Anterior cingulate cortex (tissue), 58 donors: Measurements from ENCODE around the gene CELF2.
"Not testable (repeated sequence)": the region's sequence is repeated elsewhere in the genome, so short reads cannot be mapped to it uniquely, and the experiment has no call there.

Experiments used
- DNase-seq, 58 donors: peaks; one replicate each; lab custom pipeline; 2025; lab: John Stamatoyannopoulos, UW

Gene CELF2

GRCh38 chr10:11017570-11018431, at the start of gene CELF2:
TSS of gene CELF2 (plus strand) at chr10:11017872. CDS start at chr10:11018090, 218 bp downstream.
- peak in 39 of 58 donors; percentile 23 to 83 (median 51) for DNase-seq

GRCh38 chr10:10968257-10968588, 49.4 kb upstream of the CELF2 start:
- no peak for DNase-seq

GRCh38 chr10:10973310-10973709, 44.4 kb upstream of the CELF2 start:
- peak in 8 of 58 donors; percentile 3 to 24 (median 14) for DNase-seq

GRCh38 chr10:10975647-10976046, 42.0 kb upstream of the CELF2 start:
- DNase-seq: no peak

GRCh38 chr10:10976652-10977051, 41.0 kb upstream of the CELF2 start:
- no peak for DNase-seq

GRCh38 chr10:10977226-10977956, 40.3 kb upstream of the CELF2 start:
- DNase-seq: peak in 2 of 58 donors; percentile 13 to 17

- DNase-seq: no peak
Observed at GRCh38 chr10:10977978-10978377, 39.7 kb upstream of the CELF2 start.

GRCh38 chr10:10985361-10985760, 32.3 kb upstream of the CELF2 start:
- no peak for DNase-seq

- DNase-seq: no peak
Observed at GRCh38 chr10:10986606-10987005, 31.1 kb upstream of the CELF2 start.

- no peak for DNase-seq
Observed at GRCh38 chr10:10987111-10987510, 30.6 kb upstream of the CELF2 start.

- DNase-seq: no peak
Observed at GRCh38 chr10:10989669-10990068, 28.0 kb upstream of the CELF2 start.

- no peak for DNase-seq
Observed at GRCh38 chr10:10991144-10991543, 26.5 kb upstream of the CELF2 start.

- DNase-seq: no peak
Observed at GRCh38 chr10:10992072-10992471, 25.6 kb upstream of the CELF2 start.

- DNase-seq: no peak
Observed at GRCh38 chr10:10992961-10993714, 24.5 kb upstream of the CELF2 start.

GRCh38 chr10:10993785-10994184, 23.9 kb upstream of the CELF2 start:
- no peak for DNase-seq

GRCh38 chr10:10994360-10994759, 23.3 kb upstream of the CELF2 start:
- DNase-seq: no peak

GRCh38 chr10:10995120-10995519, 22.6 kb upstream of the CELF2 start:
- DNase-seq: no peak

- DNase-seq: peak in 6 of 58 donors; percentile 32 to 56 (median 45)
Observed at GRCh38 chr10:10996966-10997620, 20.6 kb upstream of the CELF2 start.

GRCh38 chr10:10999501-10999900, 18.2 kb upstream of the CELF2 start:
- not testable (repeated sequence) for DNase-seq

- no peak for DNase-seq
Observed at GRCh38 chr10:11002485-11002884, 15.2 kb upstream of the CELF2 start.
